Pulmonary artery endothelial cell (primary cell): ENCODE measurements around the gene RFT1. TPM values are rescaled to one million over a fixed set of nuclear protein-coding genes. Genes with fewer than 3 reads are reported as not detected.

ENCODE experiments used
- total RNA-seq: library from RNA; depleted of rRNA; stranded (reverse); fragments of >200 nt; gene quantifications from 2 replicates; pipeline ENCODE4 v1.2.3, GENCODE V29; 2014

RFT1 gene
- total RNA-seq, 1 donor from 2014 or later: 25.3 TPM

Other genes starting within 250 kb of the RFT1 start
- gene STIMATE, start 232.9 kb downstream of the RFT1 start, total RNA-seq: 12.3 and 20.3 TPM in 2 replicates
- 4.0 and 4.4 TPM in 2 replicates for gene SFMBT1, start 84.4 kb downstream of the RFT1 start, total RNA-seq
- gene PRKCD, start 30.8 kb upstream of the RFT1 start, total RNA-seq: 3.8 and 3.9 TPM in 2 replicates
- 702 and 762 TPM in 2 replicates for gene TKT, start 125.6 kb upstream of the RFT1 start, total RNA-seq
- 13.7 and 14.3 TPM in 2 replicates for gene DCP1A, start 217.1 kb upstream of the RFT1 start, total RNA-seq